K562 (cell line): ENCODE measurements around the gene SATB2. TPM values are rescaled to one million over a fixed set of nuclear protein-coding genes. Genes with fewer than 3 reads are reported as not detected.

Source experiments
- CCNT2 ChIP-seq: IDR thresholded peaks from 2 replicates; pipeline ENCODE4 v1.6.1; 2011; ENCODE audit warnings: borderline replicate concordance, low read depth, mild to moderate bottlenecking, moderate library complexity, mixed read lengths, low read length; ENCODE audit not compliant: insufficient read length; ENCODE audit errors: extremely low read depth
- EWSR1 ChIP-seq: fragments of 450-650 bp; IDR thresholded peaks from 2 replicates; pipeline ENCODE4 v1.6.1; 2018; ENCODE audit warnings: borderline replicate concordance, mild to moderate bottlenecking, low read depth, moderate library complexity; ENCODE audit not compliant: partially characterized antibody
- GABPA ChIP-seq: fragments of 200-800 bp; sonication (Bioruptor generic); conservative IDR thresholded peaks from 2 replicates; pipeline ENCODE4 v1.6.1; 2016; ENCODE audit warnings: low read depth, missing genetic modification characterization, missing compliant biosample characterization
- L3MBTL2 ChIP-seq: fragments of 450-650 bp; IDR thresholded peaks from 2 replicates; pipeline ENCODE4 v1.6.1; 2016; ENCODE audit warnings: mild to moderate bottlenecking, moderate library complexity
- MXI1 ChIP-seq: IDR thresholded peaks from 2 replicates; pipeline ENCODE4 v1.6.1; 2011; ENCODE audit warnings: low read depth, mild to moderate bottlenecking, improper control_type of control experiment, low read length
- POLR2A ChIP-seq: fragments of 450-650 bp; conservative IDR thresholded peaks from 2 replicates; pipeline ENCODE4 v1.6.1; 2016
- POLR3A ChIP-seq: IDR thresholded peaks from 2 replicates; pipeline ENCODE4 v1.6.1; 2011; ENCODE audit warnings: borderline replicate concordance, mild to moderate bottlenecking, moderate library complexity; ENCODE audit not compliant: insufficient read length, insufficient read depth; ENCODE audit errors: extremely low read depth
- RCOR1 ChIP-seq, 2 experiments: IDR thresholded peaks; 2 replicates each; pipeline ENCODE4 v1.6.1; 2012; ENCODE audit warnings: low read depth in 2 of 2, low read length in 2 of 2, borderline replicate concordance in 1 of 2, improper control_type of control experiment in 1 of 2
- RFX7 ChIP-seq: fragments of 250-450 bp; sonication (Bioruptor Pico); IDR thresholded peaks from 2 replicates; pipeline ENCODE4 v1.5.1; 2021; ENCODE audit warnings: mild to moderate bottlenecking
- SMARCA4 ChIP-seq: fragments of 450-650 bp; IDR thresholded peaks from 2 replicates; pipeline ENCODE4 v1.6.1; 2016
- SMARCC2 ChIP-seq: fragments of 450-650 bp; IDR thresholded peaks from 2 replicates; pipeline ENCODE4 v1.6.1; 2017; ENCODE audit warnings: antibody characterized with exemption, moderate library complexity, mild to moderate bottlenecking, low read depth
- ZFP1 ChIP-seq: fragments of 450-650 bp; formaldehyde crosslinking; IDR thresholded peaks from 2 replicates; pipeline ENCODE4 v1.4.0; 2020; ENCODE audit warnings: mild to moderate bottlenecking, mixed read lengths
- polyA plus RNA-seq, 8 experiments: library from polyadenylated mRNA; depleted of rRNA in 4 of 8; stranded (reverse) in 5 of 8; unstranded in 3 of 8; fragments of >200 nt; fragmentation: Nextera tagmentation in 2 of 8; fragmentation: Illumina TruSeq in 1 of 8; extraction: Ambion mirVana in 2 of 8; extraction: Trizol in 1 of 8; gene quantifications; 2 replicates each; pipeline versions ENCODE4 v1.2.1 to v1.2.3, GENCODE V29; 2011 to 2014; ENCODE audit warnings: inconsistent platforms in 1 of 8, missing spikeins in 1 of 8
- total RNA-seq, 7 experiments: library from RNA; depleted of rRNA in 6 of 7; stranded (reverse); fragments of >200 nt in 6 of 7; fragmentation: Illumina TruSeq in 2 of 7; extraction: Trizol in 2 of 7; gene quantifications; 2 replicates each; pipeline versions ENCODE4 v1.2.1 to v1.2.3, GENCODE V29; 2011 to 2021; ENCODE audit warnings: low replicate concordance in 1 of 7
- TF ChIP-seq, protein P1 (sequence below): fragments of 450-650 bp; IDR thresholded peaks from 2 replicates; pipeline ENCODE4 v1.6.1; 2016; ENCODE audit warnings: mild to moderate bottlenecking, moderate library complexity
- TF ChIP-seq, protein P2 (sequence below), 2 experiments: fragments of 450-650 bp; conservative IDR thresholded peaks; 2 replicates each; pipeline ENCODE4 v1.6.1; 2017; ENCODE audit warnings: mild to moderate bottlenecking in 2 of 2, moderate library complexity in 2 of 2

The SATB2 gene
- total and polyA plus RNA-seq, 9 of the 15 experiments (the other 6 are each of a cell fraction or from before 2014, with no cell fraction given) = 4.5 to 34.0 (median 15.1) TPM

DNA sequence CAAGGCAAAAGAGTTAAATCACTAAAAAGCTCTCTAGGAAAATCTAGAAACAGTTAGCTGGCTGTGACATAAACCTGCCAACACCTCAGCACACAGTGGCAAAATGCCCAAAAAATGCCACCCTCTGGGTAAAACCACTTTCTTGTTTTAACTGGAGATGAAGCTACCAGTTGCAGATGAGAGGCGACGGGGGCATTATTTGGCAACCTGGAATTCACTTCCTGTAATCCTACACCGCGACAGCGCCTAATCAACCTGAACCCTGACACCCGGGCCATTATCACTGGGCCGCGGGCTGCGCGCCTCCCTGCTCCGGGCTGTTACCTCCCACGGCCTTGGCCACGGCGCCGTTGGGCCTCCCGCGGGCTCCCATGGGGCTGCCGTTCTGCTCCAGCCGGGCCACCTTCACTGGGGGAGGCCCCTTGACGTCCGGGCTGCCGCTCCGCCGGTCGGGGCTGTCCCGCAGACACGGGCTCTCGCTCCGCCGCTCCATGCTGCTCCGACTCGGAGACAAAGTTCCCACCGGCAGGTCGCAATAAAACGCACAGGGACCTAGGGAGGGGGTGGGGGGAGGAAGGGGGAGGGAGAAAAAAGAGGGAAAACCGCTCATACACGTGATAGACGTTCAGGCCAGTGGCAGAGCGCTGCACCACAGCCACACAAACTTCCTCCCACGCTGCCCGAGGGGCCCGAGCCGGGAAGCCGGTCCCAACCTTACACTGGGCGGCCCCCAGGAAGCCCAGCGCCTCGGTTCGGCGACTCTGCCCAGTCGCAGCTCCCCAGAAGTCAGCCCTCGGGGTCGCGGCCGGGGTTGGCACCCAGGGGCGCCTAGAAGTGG is 2.0 kb downstream of the SATB2 start (continued):
- TF ChIP-seq, protein P1, sequence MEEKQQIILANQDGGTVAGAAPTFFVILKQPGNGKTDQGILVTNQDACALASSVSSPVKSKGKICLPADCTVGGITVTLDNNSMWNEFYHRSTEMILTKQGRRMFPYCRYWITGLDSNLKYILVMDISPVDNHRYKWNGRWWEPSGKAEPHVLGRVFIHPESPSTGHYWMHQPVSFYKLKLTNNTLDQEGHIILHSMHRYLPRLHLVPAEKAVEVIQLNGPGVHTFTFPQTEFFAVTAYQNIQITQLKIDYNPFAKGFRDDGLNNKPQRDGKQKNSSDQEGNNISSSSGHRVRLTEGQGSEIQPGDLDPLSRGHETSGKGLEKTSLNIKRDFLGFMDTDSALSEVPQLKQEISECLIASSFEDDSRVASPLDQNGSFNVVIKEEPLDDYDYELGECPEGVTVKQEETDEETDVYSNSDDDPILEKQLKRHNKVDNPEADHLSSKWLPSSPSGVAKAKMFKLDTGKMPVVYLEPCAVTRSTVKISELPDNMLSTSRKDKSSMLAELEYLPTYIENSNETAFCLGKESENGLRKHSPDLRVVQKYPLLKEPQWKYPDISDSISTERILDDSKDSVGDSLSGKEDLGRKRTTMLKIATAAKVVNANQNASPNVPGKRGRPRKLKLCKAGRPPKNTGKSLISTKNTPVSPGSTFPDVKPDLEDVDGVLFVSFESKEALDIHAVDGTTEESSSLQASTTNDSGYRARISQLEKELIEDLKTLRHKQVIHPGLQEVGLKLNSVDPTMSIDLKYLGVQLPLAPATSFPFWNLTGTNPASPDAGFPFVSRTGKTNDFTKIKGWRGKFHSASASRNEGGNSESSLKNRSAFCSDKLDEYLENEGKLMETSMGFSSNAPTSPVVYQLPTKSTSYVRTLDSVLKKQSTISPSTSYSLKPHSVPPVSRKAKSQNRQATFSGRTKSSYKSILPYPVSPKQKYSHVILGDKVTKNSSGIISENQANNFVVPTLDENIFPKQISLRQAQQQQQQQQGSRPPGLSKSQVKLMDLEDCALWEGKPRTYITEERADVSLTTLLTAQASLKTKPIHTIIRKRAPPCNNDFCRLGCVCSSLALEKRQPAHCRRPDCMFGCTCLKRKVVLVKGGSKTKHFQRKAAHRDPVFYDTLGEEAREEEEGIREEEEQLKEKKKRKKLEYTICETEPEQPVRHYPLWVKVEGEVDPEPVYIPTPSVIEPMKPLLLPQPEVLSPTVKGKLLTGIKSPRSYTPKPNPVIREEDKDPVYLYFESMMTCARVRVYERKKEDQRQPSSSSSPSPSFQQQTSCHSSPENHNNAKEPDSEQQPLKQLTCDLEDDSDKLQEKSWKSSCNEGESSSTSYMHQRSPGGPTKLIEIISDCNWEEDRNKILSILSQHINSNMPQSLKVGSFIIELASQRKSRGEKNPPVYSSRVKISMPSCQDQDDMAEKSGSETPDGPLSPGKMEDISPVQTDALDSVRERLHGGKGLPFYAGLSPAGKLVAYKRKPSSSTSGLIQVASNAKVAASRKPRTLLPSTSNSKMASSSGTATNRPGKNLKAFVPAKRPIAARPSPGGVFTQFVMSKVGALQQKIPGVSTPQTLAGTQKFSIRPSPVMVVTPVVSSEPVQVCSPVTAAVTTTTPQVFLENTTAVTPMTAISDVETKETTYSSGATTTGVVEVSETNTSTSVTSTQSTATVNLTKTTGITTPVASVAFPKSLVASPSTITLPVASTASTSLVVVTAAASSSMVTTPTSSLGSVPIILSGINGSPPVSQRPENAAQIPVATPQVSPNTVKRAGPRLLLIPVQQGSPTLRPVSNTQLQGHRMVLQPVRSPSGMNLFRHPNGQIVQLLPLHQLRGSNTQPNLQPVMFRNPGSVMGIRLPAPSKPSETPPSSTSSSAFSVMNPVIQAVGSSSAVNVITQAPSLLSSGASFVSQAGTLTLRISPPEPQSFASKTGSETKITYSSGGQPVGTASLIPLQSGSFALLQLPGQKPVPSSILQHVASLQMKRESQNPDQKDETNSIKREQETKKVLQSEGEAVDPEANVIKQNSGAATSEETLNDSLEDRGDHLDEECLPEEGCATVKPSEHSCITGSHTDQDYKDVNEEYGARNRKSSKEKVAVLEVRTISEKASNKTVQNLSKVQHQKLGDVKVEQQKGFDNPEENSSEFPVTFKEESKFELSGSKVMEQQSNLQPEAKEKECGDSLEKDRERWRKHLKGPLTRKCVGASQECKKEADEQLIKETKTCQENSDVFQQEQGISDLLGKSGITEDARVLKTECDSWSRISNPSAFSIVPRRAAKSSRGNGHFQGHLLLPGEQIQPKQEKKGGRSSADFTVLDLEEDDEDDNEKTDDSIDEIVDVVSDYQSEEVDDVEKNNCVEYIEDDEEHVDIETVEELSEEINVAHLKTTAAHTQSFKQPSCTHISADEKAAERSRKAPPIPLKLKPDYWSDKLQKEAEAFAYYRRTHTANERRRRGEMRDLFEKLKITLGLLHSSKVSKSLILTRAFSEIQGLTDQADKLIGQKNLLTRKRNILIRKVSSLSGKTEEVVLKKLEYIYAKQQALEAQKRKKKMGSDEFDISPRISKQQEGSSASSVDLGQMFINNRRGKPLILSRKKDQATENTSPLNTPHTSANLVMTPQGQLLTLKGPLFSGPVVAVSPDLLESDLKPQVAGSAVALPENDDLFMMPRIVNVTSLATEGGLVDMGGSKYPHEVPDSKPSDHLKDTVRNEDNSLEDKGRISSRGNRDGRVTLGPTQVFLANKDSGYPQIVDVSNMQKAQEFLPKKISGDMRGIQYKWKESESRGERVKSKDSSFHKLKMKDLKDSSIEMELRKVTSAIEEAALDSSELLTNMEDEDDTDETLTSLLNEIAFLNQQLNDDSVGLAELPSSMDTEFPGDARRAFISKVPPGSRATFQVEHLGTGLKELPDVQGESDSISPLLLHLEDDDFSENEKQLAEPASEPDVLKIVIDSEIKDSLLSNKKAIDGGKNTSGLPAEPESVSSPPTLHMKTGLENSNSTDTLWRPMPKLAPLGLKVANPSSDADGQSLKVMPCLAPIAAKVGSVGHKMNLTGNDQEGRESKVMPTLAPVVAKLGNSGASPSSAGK = peak; percentile 45
- TF ChIP-seq POLR3A (no peak), GABPA (peak; percentile 41; the same call in 1 of the 2 replicates), ZFP1 (CRISPR knock-in tag) (no peak), POLR2A (peak; percentile 71), RFX7 (CRISPR knock-in tag) (no peak), MXI1 (0 out of 2 replicates have a peak, but pooled peaks have one; percentile 27), RCOR1 (IDR thresholded peaks at IDR 0.05; ENCODE audit: borderline replicate concordance in 1 of 2, low read depth in 2 of 2, low read length in 2 of 2) (peak; percentile 40 to 79; a peak in 3 of 4 replicates), EWSR1 (no peak), L3MBTL2 (peak; percentile 48; the same call in 1 of the 2 replicates), SMARCC2 (no peak), SMARCA4 (peak; percentile 54; the same call in 1 of the 2 replicates), CCNT2 (peak; percentile 98)
- TF ChIP-seq, protein P2, sequence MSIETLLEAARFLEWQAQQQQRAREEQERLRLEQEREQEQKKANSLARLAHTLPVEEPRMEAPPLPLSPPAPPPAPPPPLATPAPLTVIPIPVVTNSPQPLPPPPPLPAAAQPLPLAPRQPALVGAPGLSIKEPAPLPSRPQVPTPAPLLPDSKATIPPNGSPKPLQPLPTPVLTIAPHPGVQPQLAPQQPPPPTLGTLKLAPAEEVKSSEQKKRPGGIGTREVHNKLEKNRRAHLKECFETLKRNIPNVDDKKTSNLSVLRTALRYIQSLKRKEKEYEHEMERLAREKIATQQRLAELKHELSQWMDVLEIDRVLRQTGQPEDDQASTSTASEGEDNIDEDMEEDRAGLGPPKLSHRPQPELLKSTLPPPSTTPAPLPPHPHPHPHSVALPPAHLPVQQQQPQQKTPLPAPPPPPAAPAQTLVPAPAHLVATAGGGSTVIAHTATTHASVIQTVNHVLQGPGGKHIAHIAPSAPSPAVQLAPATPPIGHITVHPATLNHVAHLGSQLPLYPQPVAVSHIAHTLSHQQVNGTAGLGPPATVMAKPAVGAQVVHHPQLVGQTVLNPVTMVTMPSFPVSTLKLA (conservative IDR thresholded peaks at IDR 0.05) = peak in 1 of 2 experiments; percentile 72; a peak in 2 of 4 replicates
